K562 (cell line): ENCODE results near the gene SERTAD1. TPM values are rescaled to one million over a fixed set of nuclear protein-coding genes. Genes with fewer than 3 reads are reported as not detected.

Experiments used
- BHLHE40 ChIP-seq: IDR thresholded peaks from 2 replicates; pipeline ENCODE4 v1.6.1; 2011; ENCODE audit warnings: low read length, improper control_type of control experiment
- CBFA2T3 ChIP-seq: fragments of 450-650 bp; IDR thresholded peaks from 2 replicates; pipeline ENCODE4 v1.6.1; 2017
- EP400 ChIP-seq: fragments of 450-650 bp; IDR thresholded peaks from 2 replicates; pipeline ENCODE4 v1.6.1; 2017; ENCODE audit warnings: antibody characterized with exemption, mild to moderate bottlenecking, moderate library complexity
- FOXM1 ChIP-seq, 2 experiments: fragments of 450-650 bp in 1 of 2; sonication (generic) in 1 of 2; formaldehyde crosslinking in 1 of 2; IDR thresholded peaks; 2 replicates each; pipeline versions ENCODE4 v1.6.1 to v1.9.0; 2017 to 2022; ENCODE audit warnings: low read depth in 2 of 2, mild to moderate bottlenecking in 2 of 2, missing genetic modification reagents in 1 of 2, moderate library complexity in 1 of 2
- GATAD2A ChIP-seq: fragments of 450-650 bp; IDR thresholded peaks from 2 replicates; pipeline ENCODE4 v1.6.1; 2017
- HMGN3 ChIP-seq: IDR thresholded peaks from 2 replicates; pipeline ENCODE4 v1.6.1; 2011; ENCODE audit warnings: borderline replicate concordance, low read depth, mild to moderate bottlenecking, mixed read lengths, low read length; ENCODE audit not compliant: insufficient read length; ENCODE audit errors: extremely low read depth
- HNRNPLL ChIP-seq: fragments of 200-400 bp; formaldehyde crosslinking; IDR thresholded peaks from 2 replicates; pipeline ENCODE4 v1.6.1; 2017; ENCODE audit warnings: low read length, low read depth, mild to moderate bottlenecking; ENCODE audit not compliant: poor library complexity, severe bottlenecking
- KDM4B ChIP-seq, 2 experiments: fragments of 450-650 bp in 1 of 2; sonication (generic) in 1 of 2; IDR thresholded peaks; 2 replicates each; pipeline ENCODE4 v1.6.1; 2016 to 2017; ENCODE audit warnings: borderline replicate concordance in 2 of 2, antibody characterized with exemption in 1 of 2, low read depth in 1 of 2, mild to moderate bottlenecking in 1 of 2
- NKRF ChIP-seq: fragments of 450-650 bp; IDR thresholded peaks from 2 replicates; pipeline ENCODE4 v1.6.1; 2016; ENCODE audit warnings: borderline replicate concordance
- NR2C2 ChIP-seq, 2 experiments: fragments of 200-800 bp in 1 of 2; sonication (Bioruptor generic) in 1 of 2; sonication (generic) in 1 of 2; formaldehyde crosslinking in 1 of 2; IDR thresholded peaks; 2 replicates each; pipeline versions ENCODE4 v1.6.1 to v1.8.0; 2016 to 2022; ENCODE audit warnings: mild to moderate bottlenecking in 1 of 2, missing compliant biosample characterization in 1 of 2, missing genetic modification characterization in 1 of 2, missing genetic modification reagents in 1 of 2
- PBX2 ChIP-seq, 2 experiments: IDR thresholded peaks in 1 of 2; conservative IDR thresholded peaks in 1 of 2; 2 replicates each; pipeline ENCODE4 v1.6.1; 2016; ENCODE audit warnings: low read depth in 2 of 2, mild to moderate bottlenecking in 1 of 2, missing compliant biosample characterization in 1 of 2, missing genetic modification characterization in 1 of 2, moderate library complexity in 1 of 2
- POLR2A ChIP-seq: fragments of 450-650 bp; conservative IDR thresholded peaks from 2 replicates; pipeline ENCODE4 v1.6.1; 2016
- RBM22 ChIP-seq: fragments of 200-400 bp; formaldehyde crosslinking; IDR thresholded peaks from 2 replicates; pipeline ENCODE4 v1.6.1; 2018; ENCODE audit warnings: low read length, low read depth; ENCODE audit not compliant: poor library complexity, severe bottlenecking
- TFE3 ChIP-seq: fragments of 450-650 bp; formaldehyde crosslinking; IDR thresholded peaks from 2 replicates; pipeline ENCODE4 v1.4.0; 2020; ENCODE audit warnings: mild to moderate bottlenecking, mixed read lengths
- ZBED1 ChIP-seq: IDR thresholded peaks from 2 replicates; pipeline ENCODE4 v1.6.1; 2014
- ZBTB2 ChIP-seq: fragments of 450-650 bp; IDR thresholded peaks from 2 replicates; pipeline ENCODE4 v1.6.1; 2016; ENCODE audit warnings: antibody characterized with exemption
- ZNF134 ChIP-seq: fragments of 250-450 bp; sonication (Bioruptor Pico); conservative IDR thresholded peaks from 2 replicates; pipeline ENCODE4 v1.4.0; 2020
- ZNF445 ChIP-seq: fragments of 250-450 bp; sonication (Bioruptor Pico); IDR thresholded peaks from 2 replicates; pipeline ENCODE4 v1.4.0; 2020; ENCODE audit warnings: low read depth, mild to moderate bottlenecking, moderate library complexity
- polyA plus RNA-seq, 8 experiments: library from polyadenylated mRNA; depleted of rRNA in 4 of 8; stranded (reverse) in 5 of 8; unstranded in 3 of 8; fragments of >200 nt; fragmentation: Nextera tagmentation in 2 of 8; fragmentation: Illumina TruSeq in 1 of 8; extraction: Ambion mirVana in 2 of 8; extraction: Trizol in 1 of 8; gene quantifications; 2 replicates each; pipeline versions ENCODE4 v1.2.1 to v1.2.3, GENCODE V29; 2011 to 2014; ENCODE audit warnings: inconsistent platforms in 1 of 8, missing spikeins in 1 of 8
- total RNA-seq, 7 experiments: library from RNA; depleted of rRNA in 6 of 7; stranded (reverse); fragments of >200 nt in 6 of 7; fragmentation: Illumina TruSeq in 2 of 7; extraction: Trizol in 2 of 7; gene quantifications; 2 replicates each; pipeline versions ENCODE4 v1.2.1 to v1.2.3, GENCODE V29; 2011 to 2021; ENCODE audit warnings: low replicate concordance in 1 of 7

The SERTAD1 gene
- total and polyA plus RNA-seq, 9 of the 15 experiments (the other 6 are each of a cell fraction or from before 2014, with no cell fraction given) = 0.15 to 8.7 (median 4.9) TPM

DNA sequence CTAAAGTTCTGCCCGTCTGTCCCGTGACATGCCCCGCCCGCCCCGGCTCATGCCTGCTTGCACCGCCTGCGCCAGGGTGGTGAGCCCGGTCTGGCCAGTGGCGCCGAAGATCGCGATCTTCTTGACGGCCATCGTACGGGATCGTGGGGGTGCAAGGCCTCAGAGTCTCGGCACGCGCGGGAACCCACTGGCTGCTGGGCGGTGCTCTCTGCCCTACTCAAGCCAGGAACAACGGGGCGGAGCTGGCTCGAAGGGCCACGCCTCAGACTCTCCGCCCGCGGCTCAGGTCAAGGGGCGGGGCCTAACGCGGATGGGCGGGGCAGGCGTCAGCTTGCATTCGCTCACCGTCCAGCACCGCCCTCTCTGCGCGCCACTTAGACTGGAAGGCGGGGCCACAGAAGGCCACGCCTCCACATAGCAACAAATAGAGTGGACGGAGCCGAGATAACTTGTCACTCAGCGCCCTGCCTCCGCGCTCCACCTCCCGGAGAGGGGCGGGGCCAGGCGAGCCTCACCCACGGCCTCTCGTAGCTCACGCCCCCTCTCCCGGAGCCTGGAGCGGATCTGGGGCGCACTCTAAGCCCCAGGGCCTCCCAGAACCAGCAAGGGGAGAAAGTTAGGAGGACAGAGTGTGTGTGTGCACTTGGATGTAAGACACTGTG lies 39.9 kb upstream of the SERTAD1 start, which contains the start of gene BLVRB (continued):
- TF ChIP-seq ZNF134 (CRISPR knock-in tag) = peak; percentile 64; the same call in 1 of the 2 replicates
- TF ChIP-seq NKRF = peak; percentile 66
- peak; percentile 79 for TF ChIP-seq PBX2 (CRISPR knock-in tag; IDR thresholded peaks at IDR 0.05; ENCODE audit: low read depth)
- TF ChIP-seq PBX2 (tag; conservative IDR thresholded peaks at IDR 0.05; ENCODE audit: low read depth) = peak; percentile 90
- peak; percentile 81 for TF ChIP-seq HMGN3
- TF ChIP-seq FOXM1 (IDR thresholded peaks at IDR 0.05; ENCODE audit: low read depth) = no peak
- 0 out of 2 replicates have a peak, but pooled peaks have one; percentile 40 for TF ChIP-seq FOXM1 (CRISPR knock-in tag; IDR thresholded peaks at IDR 0.05; ENCODE audit: low read depth)
- no peak for TF ChIP-seq ZNF445 (CRISPR knock-in tag)
- TF ChIP-seq KDM4B (IDR thresholded peaks at IDR 0.05; ENCODE audit: borderline replicate concordance in 2 of 2, low read depth in 1 of 2) = no peak
- TF ChIP-seq BHLHE40 = peak; percentile 97
- TF ChIP-seq TFE3 (CRISPR knock-in tag) = peak; percentile 19; the same call in 1 of the 2 replicates
- peak; percentile 75; the same call in 1 of the 2 replicates for TF ChIP-seq ZBTB2
- TF ChIP-seq RBM22 = peak; percentile 52
- no peak for TF ChIP-seq NR2C2 (CRISPR knock-in tag; IDR thresholded peaks at IDR 0.05)
- peak; percentile 85 for TF ChIP-seq NR2C2 (tag; IDR thresholded peaks at IDR 0.05)
- peak; percentile 79; the same call in 1 of the 2 replicates for TF ChIP-seq GATAD2A
- peak; percentile 93 for TF ChIP-seq POLR2A
- TF ChIP-seq ZBED1 = 0 out of 2 replicates have a peak, but pooled peaks have one; percentile 23
- TF ChIP-seq HNRNPLL = peak; percentile 40
- peak; percentile 47; the same call in 1 of the 2 replicates for TF ChIP-seq EP400
- no peak for TF ChIP-seq CBFA2T3
